Measurements from ENCODE around the gene PTPRZ1. TPM values are rescaled to one million over a fixed set of nuclear protein-coding genes. Genes with fewer than 3 reads are reported as not detected.

Gene PTPRZ1
- total and polyA plus RNA-seq, 2 donors from 2014 or later = 0.17 to 0.98 TPM

- H3K9me3 ChIP-seq (ENCODE audit: control insufficient read depth in 2 of 3, insufficient read depth in 1 of 3, low read length in 3 of 3) = no peaks in the 10 kb centered on the region
- TF ChIP-seq, protein P1, sequence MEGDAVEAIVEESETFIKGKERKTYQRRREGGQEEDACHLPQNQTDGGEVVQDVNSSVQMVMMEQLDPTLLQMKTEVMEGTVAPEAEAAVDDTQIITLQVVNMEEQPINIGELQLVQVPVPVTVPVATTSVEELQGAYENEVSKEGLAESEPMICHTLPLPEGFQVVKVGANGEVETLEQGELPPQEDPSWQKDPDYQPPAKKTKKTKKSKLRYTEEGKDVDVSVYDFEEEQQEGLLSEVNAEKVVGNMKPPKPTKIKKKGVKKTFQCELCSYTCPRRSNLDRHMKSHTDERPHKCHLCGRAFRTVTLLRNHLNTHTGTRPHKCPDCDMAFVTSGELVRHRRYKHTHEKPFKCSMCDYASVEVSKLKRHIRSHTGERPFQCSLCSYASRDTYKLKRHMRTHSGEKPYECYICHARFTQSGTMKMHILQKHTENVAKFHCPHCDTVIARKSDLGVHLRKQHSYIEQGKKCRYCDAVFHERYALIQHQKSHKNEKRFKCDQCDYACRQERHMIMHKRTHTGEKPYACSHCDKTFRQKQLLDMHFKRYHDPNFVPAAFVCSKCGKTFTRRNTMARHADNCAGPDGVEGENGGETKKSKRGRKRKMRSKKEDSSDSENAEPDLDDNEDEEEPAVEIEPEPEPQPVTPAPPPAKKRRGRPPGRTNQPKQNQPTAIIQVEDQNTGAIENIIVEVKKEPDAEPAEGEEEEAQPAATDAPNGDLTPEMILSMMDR (IDR thresholded peaks at IDR 0.05; ENCODE audit: borderline replicate concordance, extremely low read depth, insufficient read depth) = no peak
- no peak for FAIRE-seq
- no peak overlapping the region for H3K27ac ChIP-seq (ENCODE audit: low read depth in 2 of 2, low read length in 2 of 2)
- no peaks in the 10 kb centered on the region for H3K36me3 ChIP-seq (ENCODE audit: control insufficient read depth in 2 of 3, insufficient read depth in 3 of 3, low read length in 3 of 3)
- no peak for DNase-seq
- H3K4me1 ChIP-seq (ENCODE audit: control insufficient read depth in 2 of 3, insufficient read depth in 2 of 3, low read depth in 1 of 3, low read length in 3 of 3) = no peaks in the 10 kb centered on the region
- no peak overlapping the region for H3K9ac ChIP-seq (ENCODE audit: low read length in 3 of 3)
- intact Hi-C loops (cut with DNase I) = no loop called here
- no peak overlapping the region for H3K4me3 ChIP-seq (ENCODE audit: low read length in 3 of 3)
- H3K27me3 ChIP-seq (ENCODE audit: control insufficient read depth, insufficient read depth, low read length) = no peaks in the 10 kb centered on the region
These were observed 184.0 kb downstream of the PTPRZ1 start for GRCh38 chr7:122056977-122057376.

GRCh38 chr7:122059542-122059941, 186.6 kb downstream of the PTPRZ1 start:
- FAIRE-seq = no peak
- intact Hi-C loops (cut with DNase I) = no loop called here
- no peak for DNase-seq
- no peak overlapping the region for H3K9ac ChIP-seq (ENCODE audit: low read length in 3 of 3)
- H3K4me1 ChIP-seq (ENCODE audit: control insufficient read depth in 2 of 3, insufficient read depth in 2 of 3, low read depth in 1 of 3, low read length in 3 of 3) = no peaks in the 10 kb centered on the region
- no peaks in the 10 kb centered on the region for H3K9me3 ChIP-seq (ENCODE audit: control insufficient read depth in 2 of 3, insufficient read depth in 1 of 3, low read length in 3 of 3)
- no peak overlapping the region for H3K4me3 ChIP-seq (ENCODE audit: low read length in 3 of 3)
- TF ChIP-seq, protein P1 (IDR thresholded peaks at IDR 0.05; ENCODE audit: borderline replicate concordance, extremely low read depth, insufficient read depth) = no peak
- no peaks in the 10 kb centered on the region for H3K27me3 ChIP-seq (ENCODE audit: control insufficient read depth, insufficient read depth, low read length)
- no peak overlapping the region for H3K27ac ChIP-seq (ENCODE audit: low read depth in 2 of 2, low read length in 2 of 2)
- H3K36me3 ChIP-seq (ENCODE audit: control insufficient read depth in 2 of 3, insufficient read depth in 3 of 3, low read length in 3 of 3) = no peaks in the 10 kb centered on the region

GRCh38 chr7:122063146-122063545, 190.2 kb downstream of the PTPRZ1 start:
- Histone ChIP-seq H3K9ac (ENCODE audit: low read length in 3 of 3) (no peak overlapping the region), H3K9me3 (ENCODE audit: control insufficient read depth in 2 of 3, insufficient read depth in 1 of 3, low read length in 3 of 3) (no peaks in the 10 kb centered on the region), H3K4me3 (ENCODE audit: low read length in 3 of 3) (no peak overlapping the region), H3K27me3 (ENCODE audit: control insufficient read depth, insufficient read depth, low read length) (no peaks in the 10 kb centered on the region), H3K36me3 (ENCODE audit: control insufficient read depth in 2 of 3, insufficient read depth in 3 of 3, low read length in 3 of 3) (no peaks in the 10 kb centered on the region), H3K27ac (ENCODE audit: low read depth in 2 of 2, low read length in 2 of 2) (no peak overlapping the region), H3K4me1 (ENCODE audit: control insufficient read depth in 2 of 3, insufficient read depth in 2 of 3, low read depth in 1 of 3, low read length in 3 of 3) (no peaks in the 10 kb centered on the region)
- FAIRE-seq (no peak), DNase-seq (no peak)
- TF ChIP-seq, protein P1 (IDR thresholded peaks at IDR 0.05; ENCODE audit: borderline replicate concordance, extremely low read depth, insufficient read depth) = no peak
- intact Hi-C loops (cut with DNase I) = no loop called here

- no peak for DNase-seq
- no peak overlapping the region for H3K27ac ChIP-seq (ENCODE audit: low read depth in 2 of 2, low read length in 2 of 2)
- TF ChIP-seq, protein P1 (IDR thresholded peaks at IDR 0.05; ENCODE audit: borderline replicate concordance, extremely low read depth, insufficient read depth) = no peak
- no peaks in the 10 kb centered on the region for H3K4me1 ChIP-seq (ENCODE audit: control insufficient read depth in 2 of 3, insufficient read depth in 2 of 3, low read depth in 1 of 3, low read length in 3 of 3)
- intact Hi-C loops (cut with DNase I) = no loop called here
- no peak overlapping the region for H3K9ac ChIP-seq (ENCODE audit: low read length in 3 of 3)
- H3K9me3 ChIP-seq (ENCODE audit: control insufficient read depth in 2 of 3, insufficient read depth in 1 of 3, low read length in 3 of 3) = no peaks in the 10 kb centered on the region
- H3K36me3 ChIP-seq (ENCODE audit: control insufficient read depth in 2 of 3, insufficient read depth in 3 of 3, low read length in 3 of 3) = no peaks in the 10 kb centered on the region
- H3K4me3 ChIP-seq (ENCODE audit: low read length in 3 of 3) = no peak overlapping the region
- no peak for FAIRE-seq
- H3K27me3 ChIP-seq (ENCODE audit: control insufficient read depth, insufficient read depth, low read length) = no peaks in the 10 kb centered on the region
These were observed 192.0 kb downstream of the PTPRZ1 start for GRCh38 chr7:122064971-122065370.

Data from kidney (tissue), 14 donors.